Anterior cingulate cortex (tissue), 58 donors: ENCODE results near the gene CSNK2B.
"Not testable (repeated sequence)": the region's sequence is repeated elsewhere in the genome, so short reads cannot be mapped to it uniquely, and the experiment has no call there.

Experiments used
- DNase-seq, 58 donors: peaks; one replicate each; lab custom pipeline; 2025; lab: John Stamatoyannopoulos, UW

Gene CSNK2B

GRCh38 chr6:31687860-31688693 lies 22.2 kb downstream of the CSNK2B start:
- DNase-seq, result no peak

GRCh38 chr6:31689249-31690110 lies 23.6 kb downstream of the CSNK2B start:
- no peak for DNase-seq

- no peak for DNase-seq
Observed at GRCh38 chr6:31690231-31691077, 24.6 kb downstream of the CSNK2B start.

- no peak for DNase-seq
Observed at GRCh38 chr6:31691078-31691463, 25.2 kb downstream of the CSNK2B start.

GRCh38 chr6:31691564-31692108 lies 25.8 kb downstream of the CSNK2B start:
- DNase-seq, result no peak

- DNase-seq, result no peak
Observed at GRCh38 chr6:31692353-31692752, 26.5 kb downstream of the CSNK2B start.

GRCh38 chr6:31692886-31693285 lies 27.0 kb downstream of the CSNK2B start:
- no peak for DNase-seq

- no peak for DNase-seq
Observed at GRCh38 chr6:31693535-31693934, 27.7 kb downstream of the CSNK2B start.

- no peak for DNase-seq
Observed at GRCh38 chr6:31697555-31697954, 31.7 kb downstream of the CSNK2B start.

GRCh38 chr6:31700740-31701401 lies 35.0 kb downstream of the CSNK2B start:
- no peak for DNase-seq

GRCh38 chr6:31701666-31702404 lies 36.0 kb downstream of the CSNK2B start:
- DNase-seq, result no peak

GRCh38 chr6:31702405-31702818 lies 36.5 kb downstream of the CSNK2B start:
- peak in 1 of 58 donors; percentile 30 for DNase-seq

GRCh38 chr6:31702819-31703716 lies 37.2 kb downstream of the CSNK2B start, which contains the start of gene ABHD16A:
Gene ABHD16A, minus strand, starts transcription at chr6:31703324. Its CDS starts 43 bp downstream, at chr6:31703281.
- peak; percentile 78 to 98 (median 96) for DNase-seq

- no peak for DNase-seq
Observed at GRCh38 chr6:31705931-31706330, 40.1 kb downstream of the CSNK2B start.

GRCh38 chr6:31706599-31706998 lies 40.7 kb downstream of the CSNK2B start, which contains the start of gene LY6G6F:
Gene LY6G6F, plus strand, starts transcription at chr6:31706866. Its CDS starts 41 bp downstream, at chr6:31706907.
- DNase-seq, result no peak

GRCh38 chr6:31707701-31708100 lies 41.8 kb downstream of the CSNK2B start:
- DNase-seq, result no peak

- no peak for DNase-seq
Observed at GRCh38 chr6:31708224-31708623, 42.3 kb downstream of the CSNK2B start.

GRCh38 chr6:31709157-31709556 lies 43.3 kb downstream of the CSNK2B start:
- DNase-seq, result not testable (repeated sequence)
